IMR-90 (cell line): ENCODE data around the gene AP3D1. TPM values are rescaled to one million over a fixed set of nuclear protein-coding genes. Genes with fewer than 3 reads are reported as not detected.
"Not testable (repeated sequence)": the region's sequence is repeated elsewhere in the genome, so short reads cannot be mapped to it uniquely, and the experiment has no call there.

Experiments
- ATAC-seq: fragments of 200-7000 bp; cut with Tn5 transposase; 2 replicates; pipeline ENCODE4 v1.9.1; 2020; ENCODE audit warnings: low read depth, mild to moderate bottlenecking, moderate library complexity
- BruUV-seq: library from RNA; stranded (reverse); fragments of 400-500 nt; replicated peaks from 2 replicates; lab custom pipeline; 2021; lab: Mats Ljungman, UMichigan
- CTCF ChIA-PET: fragments of 300-600 bp; formaldehyde crosslinking; extraction: SDS; loops from one replicate; lab custom pipeline; 2021; ENCODE audit warnings: antibody characterized with exemption; lab: Yijun Ruan, JAX
- POLR2A ChIA-PET: fragments of 300-600 bp; sonication (Branson Sonifier 250); formaldehyde crosslinking; loops from one replicate; lab custom pipeline; 2022; ENCODE audit warnings: antibody characterized with exemption; ENCODE audit not compliant: unreplicated experiment; lab: Charles Lee
- DNase-seq: peaks from one replicate; pipeline ENCODE4 v3.0.0; 2013
- H2AFZ ChIP-seq: replicated peaks from 2 replicates; pipeline ENCODE3; 2013; ENCODE audit warnings: low read length, mild to moderate bottlenecking; ENCODE audit not compliant: poor library complexity
- H2AK5ac ChIP-seq: 2 replicates; pipeline ENCODE4 v1.6.1; 2013; ENCODE audit warnings: low read depth, low read length, inconsistent platforms
- H2AK9ac ChIP-seq: replicated peaks from 2 replicates; pipeline ENCODE3; 2013; ENCODE audit warnings: mild to moderate bottlenecking, low read depth, low read length, moderate library complexity; ENCODE audit not compliant: poor library complexity
- H2BK120ac ChIP-seq: 2 replicates; pipeline ENCODE4 v1.6.1; 2013; ENCODE audit warnings: low read depth, low read length, inconsistent platforms
- H2BK15ac ChIP-seq: 3 replicates; pipeline ENCODE4 v1.6.1; 2013; ENCODE audit warnings: low read depth, low read length, inconsistent platforms
- H2BK20ac ChIP-seq: 2 replicates; pipeline ENCODE4 v1.6.1; 2013; ENCODE audit warnings: low read depth, mild to moderate bottlenecking, inconsistent platforms, low read length, moderate library complexity
- H2BK5ac ChIP-seq: 2 replicates; pipeline ENCODE4 v1.6.1; 2013; ENCODE audit warnings: mild to moderate bottlenecking, low read depth, low read length, inconsistent platforms; ENCODE audit not compliant: poor library complexity, severe bottlenecking
- H3K14ac ChIP-seq: replicated peaks from 2 replicates; pipeline ENCODE4 v1.6.1; 2013; ENCODE audit warnings: low read depth, low read length, inconsistent platforms
- H3K18ac ChIP-seq: 2 replicates; pipeline ENCODE4 v1.6.1; 2013; ENCODE audit warnings: low read depth, low read length, control low read depth
- H3K23ac ChIP-seq: 2 replicates; pipeline ENCODE4 v1.6.1; 2013; ENCODE audit warnings: low read depth, low read length, inconsistent platforms
- H3K27ac ChIP-seq: 2 replicates; pipeline ENCODE4 v1.5.1; 2013; ENCODE audit warnings: mild to moderate bottlenecking, control low read depth, low read length; ENCODE audit not compliant: insufficient read depth
- H3K27me3 ChIP-seq: 2 replicates; pipeline ENCODE4 v1.6.1; 2013; ENCODE audit warnings: low read length; ENCODE audit not compliant: control insufficient read depth, insufficient read depth
- H3K36me3 ChIP-seq: 2 replicates; pipeline ENCODE4 v1.6.1; 2013; ENCODE audit warnings: low read length, mixed read lengths; ENCODE audit not compliant: control insufficient read depth, insufficient read depth
- H3K4ac ChIP-seq: 2 replicates; pipeline ENCODE4 v1.6.1; 2013; ENCODE audit warnings: low read depth, low read length, inconsistent platforms
- H3K4me1 ChIP-seq: 2 replicates; pipeline ENCODE4 v1.6.1; 2013; ENCODE audit warnings: low read length, mixed read lengths; ENCODE audit not compliant: control insufficient read depth, insufficient read depth
- H3K4me2 ChIP-seq: 2 replicates; pipeline ENCODE4 v1.6.1; 2013; ENCODE audit warnings: low read depth, mild to moderate bottlenecking, control low read depth, low read length, moderate library complexity
- H3K4me3 ChIP-seq: 2 replicates; pipeline ENCODE4 v1.5.1; 2013; ENCODE audit warnings: low read depth, mild to moderate bottlenecking, control low read depth, low read length, moderate library complexity; ENCODE audit not compliant: insufficient read depth
- H3K56ac ChIP-seq: 2 replicates; pipeline ENCODE4 v1.6.1; 2013; ENCODE audit warnings: low read length, inconsistent platforms; ENCODE audit not compliant: insufficient read depth; ENCODE audit errors: extremely low read depth
- H3K79me1 ChIP-seq, 2 experiments: 2 replicates each; pipeline ENCODE4 v1.6.1; 2013; ENCODE audit warnings: low read length in 2 of 2, inconsistent platforms in 1 of 2, low read depth in 1 of 2
- H3K9ac ChIP-seq: 2 replicates; pipeline ENCODE4 v1.6.1; 2013; ENCODE audit warnings: low read depth, low read length, control low read depth
- H3K9me1 ChIP-seq: 2 replicates; pipeline ENCODE4 v1.6.1; 2013; ENCODE audit warnings: low read length, inconsistent platforms; ENCODE audit not compliant: insufficient read depth
- H3K9me3 ChIP-seq: 2 replicates; pipeline ENCODE4 v1.6.1; 2013; ENCODE audit warnings: low read length; ENCODE audit not compliant: control insufficient read depth, insufficient read depth
- H4K20me1 ChIP-seq: 2 replicates; pipeline ENCODE4 v1.6.1; 2013; ENCODE audit warnings: low read length, inconsistent platforms; ENCODE audit not compliant: insufficient read depth
- H4K5ac ChIP-seq: 2 replicates; pipeline ENCODE4 v1.6.1; 2013; ENCODE audit warnings: mild to moderate bottlenecking, low read depth, low read length, control low read depth
- H4K8ac ChIP-seq, 2 experiments: 2 replicates each; pipeline ENCODE4 v1.6.1; 2013; ENCODE audit warnings: low read depth in 2 of 2, low read length in 2 of 2, control low read depth in 1 of 2, inconsistent platforms in 1 of 2
- H4K91ac ChIP-seq: 2 replicates; pipeline ENCODE4 v1.6.1; 2013; ENCODE audit warnings: low read depth, low read length, inconsistent platforms; ENCODE audit not compliant: insufficient read depth
- CHD1 ChIP-seq: IDR thresholded peaks from 2 replicates; pipeline ENCODE4 v1.6.1; 2012; ENCODE audit warnings: low read depth, low read length, improper control_type of control experiment
- WGBS, 2 experiments: methylation state at CpG; one replicate each; pipeline versions ENCODE4 v1.1.5 to v1.1.7; 2013; ENCODE audit warnings: missing lambda C conversion rate in 2 of 2; ENCODE audit not compliant: insufficient read length in 1 of 2; ENCODE audit errors: extremely low coverage in 2 of 2; 5-methylcytosine and 5-hydroxymethylcytosine counted together
- dilution Hi-C: fragments of 300-500 bp; cut with HindIII; formaldehyde crosslinking; loops from one replicate; pipeline ENCODE4 v1.14.3; 2018; ENCODE audit warnings: low sequenced_read_pairs; ENCODE audit not compliant: unreplicated experiment
- in situ Hi-C: fragments of 300-500 bp; cut with MboI; formaldehyde crosslinking; loops from 3 replicates; pipeline ENCODE4 v1.14.3; 2019; ENCODE audit warnings: low sequenced_read_pairs, inconsistent platforms, mixed read lengths
- intact Hi-C: fragments of 100-400 bp; cut with micrococcal nuclease; formaldehyde crosslinking; loops from 2 replicates; pipeline ENCODE4 v1.10.0; 2022
- polyA plus RNA-seq, 3 experiments: library from polyadenylated mRNA; depleted of rRNA; stranded (reverse); fragments of >200 nt; gene quantifications; 2 replicates each; pipeline ENCODE4 v1.2.3, GENCODE V29; 2012; ENCODE audit warnings: low replicate concordance in 1 of 3
- total RNA-seq: library from RNA; depleted of rRNA; stranded (reverse); fragments of >200 nt; gene quantifications from 2 replicates; pipeline ENCODE4 v1.2.3, GENCODE V29; 2012

The AP3D1 gene
- total and polyA plus RNA-seq, 2 of the 4 experiments (the other 2 are of a cell fraction), result 75.3 to 129 TPM

GRCh38 chr19:2096034-2096479 lies 55.3 kb downstream of the AP3D1 start, which contains the start of gene MOB3A (continued):
- TF ChIP-seq CHD1, result no peak

- peaks cover 27 to 76% of the 10 kb centered on the region in 2 experiments for H3K79me1 ChIP-seq
- H3K9me1 ChIP-seq, result peaks cover 23% of the 10 kb centered on the region
- H4K8ac ChIP-seq, H3K9me3 ChIP-seq, ATAC-seq, H4K5ac ChIP-seq, H2BK120ac ChIP-seq, H2BK20ac ChIP-seq, H3K36me3 ChIP-seq, H3K4me2 ChIP-seq, H3K56ac ChIP-seq, BruUV-seq, H3K4me3 ChIP-seq, H3K23ac ChIP-seq, H2AFZ ChIP-seq, in situ Hi-C loops, H2BK15ac ChIP-seq, H2BK5ac ChIP-seq, H4K91ac ChIP-seq, DNase-seq, H3K9ac ChIP-seq, dilution Hi-C loops, intact Hi-C loops, H2AK9ac ChIP-seq, H3K4ac ChIP-seq, H3K27ac ChIP-seq, CTCF ChIA-PET, H3K27me3 ChIP-seq, H3K14ac ChIP-seq, H2AK5ac ChIP-seq, POLR2A ChIA-PET, H3K18ac ChIP-seq: not testable (repeated sequence)
- WGBS, 2 experiments, result no CpG with 5 or more reads among the region's 13 CpGs
- H4K20me1 ChIP-seq, result peaks cover 12% of the 10 kb centered on the region
- H3K4me1 ChIP-seq, result peaks cover 11% of the 10 kb centered on the region
Observed at GRCh38 chr19:2091926-2092525, 59.3 kb downstream of the AP3D1 start.
